CD4-positive, alpha-beta T cell (primary cell): Measurements from ENCODE around the gene CASP1. TPM values are rescaled to one million over a fixed set of nuclear protein-coding genes. Genes with fewer than 3 reads are reported as not detected.
A peak's percentile ranks its signal among the peaks of the same experiment; 100 is the strongest.
"Not testable (repeated sequence)": the region's sequence is repeated elsewhere in the genome, so short reads cannot be mapped to it uniquely, and the experiment has no call there.

Experiments
- ATAC-seq: fragments of 200-7000 bp; cut with Tn5 transposase; one replicate; pipeline ENCODE4 v1.10.0; 2022; ENCODE audit warnings: mild to moderate bottlenecking; ENCODE audit not compliant: poor library complexity
- CTCF ChIA-PET: fragments of 350-600 bp; sonication (Branson Sonifier 250); formaldehyde crosslinking; loops from one replicate; lab custom pipeline; 2021; ENCODE audit warnings: antibody characterized with exemption, inconsistent platforms; lab: Charles Lee
- POLR2A ChIA-PET: fragments of 350-600 bp; sonication (Branson Sonifier 250); formaldehyde crosslinking; loops from one replicate; lab custom pipeline; 2021; ENCODE audit warnings: antibody characterized with exemption, inconsistent platforms; lab: Charles Lee
- DNase-seq, 14 experiments: peaks; one replicate each; pipeline ENCODE4 v3.0.0-alpha.2; 2013 to 2020; ENCODE audit warnings: mixed read lengths in 2 of 14
- H3K27ac ChIP-seq, 2 donors: one replicate each; pipeline versions ENCODE4 v1.5.1 to v1.7.0; 2013; ENCODE audit warnings: low read length in 2 of 2, low read depth in 1 of 2, mild to moderate bottlenecking in 1 of 2
- H3K27me3 ChIP-seq, 2 experiments: 1 replicate in 1 of 2; 2 replicates in 1 of 2; pipeline versions ENCODE4 v1.6.1 to v1.7.0; 2013; ENCODE audit warnings: low read length in 2 of 2, control low read depth in 1 of 2, mild to moderate bottlenecking in 1 of 2, moderate library complexity in 1 of 2; ENCODE audit not compliant: insufficient read depth in 2 of 2, control insufficient read depth in 1 of 2
- H3K36me3 ChIP-seq: one replicate; pipeline ENCODE4 v1.6.1; 2013; ENCODE audit warnings: low read length, control low read depth; ENCODE audit not compliant: insufficient read depth
- H3K4me1 ChIP-seq: one replicate; pipeline ENCODE4 v1.6.1; 2013; ENCODE audit warnings: low read length, control low read depth; ENCODE audit not compliant: insufficient read depth
- H3K4me3 ChIP-seq: one replicate; pipeline ENCODE4 v1.5.1; 2013; ENCODE audit warnings: mild to moderate bottlenecking, low read length, moderate library complexity
- H3K9me3 ChIP-seq, 2 experiments: 1 replicate in 1 of 2; 2 replicates in 1 of 2; pipeline versions ENCODE4 v1.6.1 to v1.7.0; 2013; ENCODE audit warnings: low read length in 2 of 2, mild to moderate bottlenecking in 2 of 2, control low read depth in 1 of 2, moderate library complexity in 1 of 2; ENCODE audit not compliant: control insufficient read depth in 1 of 2, insufficient read depth in 1 of 2
- H3K27ac Mint-ChIP-seq: one replicate; pipeline ENCODE4 v1.8.0; 2020; ENCODE audit warnings: mixed read lengths
- H3K27me3 Mint-ChIP-seq: one replicate; pipeline ENCODE4 v1.8.0; 2021; ENCODE audit warnings: mixed read lengths
- H3K36me3 Mint-ChIP-seq: one replicate; pipeline ENCODE4 v1.8.0; 2021; ENCODE audit warnings: low read depth, mixed read lengths
- H3K4me1 Mint-ChIP-seq: one replicate; pipeline ENCODE4 v1.8.0; 2021; ENCODE audit warnings: low read depth, mixed read lengths
- H3K4me3 Mint-ChIP-seq: one replicate; pipeline ENCODE4 v1.8.0; 2020; ENCODE audit warnings: mild to moderate bottlenecking, mixed read lengths
- H3K9me3 Mint-ChIP-seq: one replicate; pipeline ENCODE4 v1.8.0; 2020; ENCODE audit warnings: mixed read lengths
- intact Hi-C, 2 experiments: fragments of 100-400 bp; cut with DNase I in 1 of 2; cut with micrococcal nuclease in 1 of 2; formaldehyde crosslinking; loops; one replicate each; pipeline versions ENCODE4 v1.15.1 to v1.9.0; 2023 to 2025; cut with DNase I, micrococcal nuclease
- total RNA-seq, 174 experiments: library from RNA in 2 of 174; stranded (reverse) in 2 of 174; gene quantifications; one replicate each; pipeline ENCODE4 v1.2.3 and lab custom pipeline; 2021 to 2026
- TF ChIP-seq, protein P1 (sequence below): fragments of 200-600 bp; IDR thresholded peaks from one replicate; pipeline ENCODE4 v1.8.0; 2022; ENCODE audit warnings: antibody characterized with exemption, mild to moderate bottlenecking

CASP1 gene
- total RNA-seq, 2 experiments from 2014 or later, result 15.6 to 17.6 TPM

DNA sequence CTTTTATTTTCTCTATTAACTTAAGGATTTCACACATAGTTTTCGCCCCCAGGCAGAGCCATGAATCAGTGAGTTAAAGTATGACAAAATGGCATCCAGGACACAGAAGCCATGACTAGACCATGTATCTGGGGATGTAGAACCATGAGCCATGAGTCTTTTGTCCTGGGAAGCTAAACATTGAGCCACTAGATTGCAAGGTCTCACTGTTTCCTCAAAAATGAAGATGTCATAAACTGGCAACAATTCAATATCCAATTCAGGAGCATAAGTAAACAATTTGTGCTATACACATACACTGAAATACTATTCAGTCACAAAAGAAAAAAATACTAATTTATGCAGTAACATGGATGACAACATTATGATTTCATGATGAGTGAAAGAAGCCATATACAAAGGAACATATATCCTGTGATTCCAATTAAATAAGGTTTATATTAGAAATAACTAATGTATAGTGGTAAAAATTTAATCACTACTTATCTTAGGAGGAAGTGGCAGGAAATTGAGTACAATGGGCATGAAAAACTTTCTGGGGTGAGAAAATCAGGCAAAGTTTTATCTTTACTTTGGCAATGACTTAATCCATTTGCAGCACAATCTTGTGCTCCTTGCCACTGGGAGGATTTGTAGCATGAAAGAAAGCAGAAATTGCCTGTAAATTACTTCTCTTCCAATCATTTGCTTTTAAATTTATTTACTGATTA lies 38.7 kb upstream of the CASP1 start:
- H3K4me3 Mint-ChIP-seq, result no peak overlapping the region
- CTCF ChIA-PET, result no interaction called here
- POLR2A ChIA-PET, result no interaction called here
- no peaks in the 10 kb centered on the region for H3K36me3 Mint-ChIP-seq
- peaks cover 24% of the 10 kb centered on the region for H3K4me1 Mint-ChIP-seq
- intact Hi-C loops, result no loop called here
- no peaks in the 10 kb centered on the region for H3K4me1 ChIP-seq
- no peaks in the 10 kb centered on the region for H3K36me3 ChIP-seq
- H3K9me3 ChIP-seq, result no peaks in the 10 kb centered on the region
- no peaks in the 10 kb centered on the region for H3K27me3 ChIP-seq
- DNase-seq, result no peak
- peaks cover 6% of the 10 kb centered on the region for H3K27me3 Mint-ChIP-seq
- no peak for ATAC-seq
- H3K27ac Mint-ChIP-seq, result no peak overlapping the region
- TF ChIP-seq, protein P1, sequence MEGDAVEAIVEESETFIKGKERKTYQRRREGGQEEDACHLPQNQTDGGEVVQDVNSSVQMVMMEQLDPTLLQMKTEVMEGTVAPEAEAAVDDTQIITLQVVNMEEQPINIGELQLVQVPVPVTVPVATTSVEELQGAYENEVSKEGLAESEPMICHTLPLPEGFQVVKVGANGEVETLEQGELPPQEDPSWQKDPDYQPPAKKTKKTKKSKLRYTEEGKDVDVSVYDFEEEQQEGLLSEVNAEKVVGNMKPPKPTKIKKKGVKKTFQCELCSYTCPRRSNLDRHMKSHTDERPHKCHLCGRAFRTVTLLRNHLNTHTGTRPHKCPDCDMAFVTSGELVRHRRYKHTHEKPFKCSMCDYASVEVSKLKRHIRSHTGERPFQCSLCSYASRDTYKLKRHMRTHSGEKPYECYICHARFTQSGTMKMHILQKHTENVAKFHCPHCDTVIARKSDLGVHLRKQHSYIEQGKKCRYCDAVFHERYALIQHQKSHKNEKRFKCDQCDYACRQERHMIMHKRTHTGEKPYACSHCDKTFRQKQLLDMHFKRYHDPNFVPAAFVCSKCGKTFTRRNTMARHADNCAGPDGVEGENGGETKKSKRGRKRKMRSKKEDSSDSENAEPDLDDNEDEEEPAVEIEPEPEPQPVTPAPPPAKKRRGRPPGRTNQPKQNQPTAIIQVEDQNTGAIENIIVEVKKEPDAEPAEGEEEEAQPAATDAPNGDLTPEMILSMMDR, result no peak
- H3K27ac ChIP-seq, result no peak overlapping the region
- H3K9me3 Mint-ChIP-seq, result no peaks in the 10 kb centered on the region
- H3K4me3 ChIP-seq, result no peak overlapping the region

DNA sequence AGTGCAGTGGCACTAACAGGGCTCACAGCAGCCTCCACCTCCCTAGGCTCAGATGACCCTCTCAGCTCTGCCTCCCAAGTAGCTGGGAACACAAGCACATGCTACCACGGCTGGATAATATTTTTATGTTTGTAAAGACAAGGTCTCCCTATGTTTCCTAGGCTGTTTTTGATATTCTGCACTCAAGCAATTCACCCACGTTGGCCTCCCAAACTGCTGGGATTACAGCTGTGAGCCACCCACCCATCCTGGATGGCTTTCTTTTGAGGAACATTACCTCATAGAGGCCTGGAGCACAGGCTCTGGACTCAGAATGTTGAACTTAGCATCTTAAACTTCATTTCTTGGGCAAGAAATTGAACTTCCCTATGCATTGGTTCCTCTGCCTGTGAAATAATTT lies 37.1 kb upstream of the CASP1 start:
- H3K27ac Mint-ChIP-seq, H3K36me3 Mint-ChIP-seq, H3K27me3 ChIP-seq, DNase-seq, intact Hi-C loops, H3K9me3 Mint-ChIP-seq, H3K4me3 Mint-ChIP-seq, POLR2A ChIA-PET, ATAC-seq, H3K27me3 Mint-ChIP-seq, H3K9me3 ChIP-seq, H3K36me3 ChIP-seq, CTCF ChIA-PET, H3K27ac ChIP-seq, H3K4me1 ChIP-seq, H3K4me3 ChIP-seq: not testable (repeated sequence)
- peaks cover 29% of the 10 kb centered on the region for H3K4me1 Mint-ChIP-seq

DNA sequence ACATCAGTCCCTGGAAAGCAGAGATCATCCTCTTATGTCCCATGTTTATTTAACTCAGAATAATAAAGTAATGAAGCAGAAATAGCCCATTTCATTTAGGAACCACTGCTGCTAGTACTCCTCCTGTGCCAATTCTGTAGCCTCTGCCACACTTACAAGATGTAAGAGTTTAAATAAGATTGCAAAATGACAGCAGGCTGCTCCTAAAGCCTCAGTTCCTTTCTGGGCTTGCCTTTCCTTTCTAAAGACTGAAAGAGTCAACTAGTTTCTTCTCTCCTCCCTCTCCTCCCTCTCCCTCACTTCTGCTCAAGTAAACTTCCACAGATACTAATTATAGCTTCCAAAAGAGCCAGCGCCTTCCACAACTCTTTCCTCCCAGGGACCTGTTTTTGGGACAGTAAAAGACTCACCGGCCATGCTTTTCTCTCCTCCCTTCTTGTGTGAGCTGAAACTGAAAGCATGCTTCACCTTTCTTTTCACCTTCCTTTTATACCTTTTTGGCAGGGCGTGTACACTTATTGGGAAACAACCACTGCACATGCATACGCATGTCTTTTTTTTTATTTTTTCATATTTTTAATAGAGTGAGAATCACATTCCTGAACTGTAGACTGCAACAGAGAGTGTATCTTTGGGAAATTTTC lies 36.3 kb upstream of the CASP1 start:
- intact Hi-C loops, result no loop called here
- DNase-seq (peak in 4 of 14 experiments; percentile 7 to 85 (median 62)), ATAC-seq (peak; percentile 58)
- peak overlapping the region; percentile 64 for H3K27ac Mint-ChIP-seq
- Histone ChIP-seq H3K27me3 (no peaks in the 10 kb centered on the region), H3K4me3 (peak overlapping the region; percentile 43), H3K9me3 (no peaks in the 10 kb centered on the region), H3K4me1 (no peaks in the 10 kb centered on the region), H3K27ac (peak overlapping the region in 1 of 2 donors; percentile 31), H3K36me3 (no peaks in the 10 kb centered on the region)
- no peaks in the 10 kb centered on the region for H3K36me3 Mint-ChIP-seq
- H3K27me3 Mint-ChIP-seq, result no peaks in the 10 kb centered on the region
- H3K9me3 Mint-ChIP-seq, result no peaks in the 10 kb centered on the region
- peaks cover 29% of the 10 kb centered on the region for H3K4me1 Mint-ChIP-seq
- TF ChIP-seq, protein P1, result no peak
- peak overlapping the region; percentile 77 for H3K4me3 Mint-ChIP-seq
- POLR2A ChIA-PET, result no interaction called here
- CTCF ChIA-PET, result no interaction called here
